ENCODE results near the gene DIPK1A. TPM values are rescaled to one million over a fixed set of nuclear protein-coding genes. Genes with fewer than 3 reads are reported as not detected.

Gene DIPK1A
- total RNA-seq, 2 donors from 2014 or later: 10.8 to 18.3 TPM

- Histone ChIP-seq H3K36me3 (no peaks in the 10 kb centered on the region), H3K4me3 (no peak overlapping the region), H3K27me3 (replicated peaks; ENCODE audit: insufficient read depth) (no peaks in the 10 kb centered on the region), H3K9me3 (no peaks in the 10 kb centered on the region), H3K27ac (no peak overlapping the region), H3K4me1 (ENCODE audit: control insufficient read depth in 1 of 2, low read depth in 2 of 2) (peaks cover under 1 to 6% of the 10 kb centered on the region in 2 donors)
- ATAC-seq (ENCODE audit: insufficient number of reproducible peaks, low FRiP score, low read depth) (no peak), DNase-seq (ENCODE audit: low spot score) (no peak)
- no peak for TF ChIP-seq CTCF (IDR thresholded peaks at IDR 0.05)
Observed at GRCh38 chr1:92995441-92996430, 34.5 kb upstream of the DIPK1A start.

GRCh38 chr1:92994105-92994712 is 32.9 kb upstream of the DIPK1A start:
- H3K9me3 ChIP-seq: no peaks in the 10 kb centered on the region
- H3K27me3 ChIP-seq (replicated peaks; ENCODE audit: insufficient read depth): no peaks in the 10 kb centered on the region
- DNase-seq (ENCODE audit: low spot score) (peak; percentile 67), ATAC-seq (ENCODE audit: insufficient number of reproducible peaks, low FRiP score, low read depth) (no peak)
- peak; percentile 85 for TF ChIP-seq CTCF (IDR thresholded peaks at IDR 0.05)
- H3K36me3 ChIP-seq: no peaks in the 10 kb centered on the region
- H3K4me1 ChIP-seq (ENCODE audit: control insufficient read depth in 1 of 2, low read depth in 2 of 2): peaks cover 0 to 7% of the 10 kb centered on the region in 2 donors
- no peak overlapping the region for H3K4me3 ChIP-seq
- H3K27ac ChIP-seq: no peak overlapping the region

GRCh38 chr1:92993581-92993980 is 32.3 kb upstream of the DIPK1A start:
- Histone ChIP-seq H3K27me3 (replicated peaks; ENCODE audit: insufficient read depth) (no peaks in the 10 kb centered on the region), H3K9me3 (no peaks in the 10 kb centered on the region), H3K4me1 (ENCODE audit: control insufficient read depth in 1 of 2, low read depth in 2 of 2) (peaks cover 0 to 7% of the 10 kb centered on the region in 2 donors), H3K27ac (no peak overlapping the region), H3K36me3 (no peaks in the 10 kb centered on the region), H3K4me3 (no peak overlapping the region)
- TF ChIP-seq CTCF (IDR thresholded peaks at IDR 0.05): no peak
- ATAC-seq (ENCODE audit: insufficient number of reproducible peaks, low FRiP score, low read depth) (no peak), DNase-seq (ENCODE audit: low spot score) (no peak)

- no peaks in the 10 kb centered on the region for H3K9me3 ChIP-seq
- no peaks in the 10 kb centered on the region for H3K27me3 ChIP-seq (replicated peaks; ENCODE audit: insufficient read depth)
- no peak for DNase-seq (ENCODE audit: low spot score)
- H3K36me3 ChIP-seq: no peaks in the 10 kb centered on the region
- no peak for TF ChIP-seq CTCF (IDR thresholded peaks at IDR 0.05)
- no peak for ATAC-seq (ENCODE audit: insufficient number of reproducible peaks, low FRiP score, low read depth)
- H3K4me1 ChIP-seq (ENCODE audit: control insufficient read depth in 1 of 2, low read depth in 2 of 2): peaks cover 0 to 7% of the 10 kb centered on the region in 2 donors
- H3K27ac ChIP-seq: no peak overlapping the region
- H3K4me3 ChIP-seq: no peak overlapping the region
Observed at GRCh38 chr1:92992877-92993276, 31.6 kb upstream of the DIPK1A start.

- ATAC-seq (ENCODE audit: insufficient number of reproducible peaks, low FRiP score, low read depth) (no peak), DNase-seq (ENCODE audit: low spot score) (no peak)
- no peak overlapping the region for H3K4me3 ChIP-seq
- H3K9me3 ChIP-seq: no peaks in the 10 kb centered on the region
- no peaks in the 10 kb centered on the region for H3K27me3 ChIP-seq (replicated peaks; ENCODE audit: insufficient read depth)
- TF ChIP-seq CTCF (IDR thresholded peaks at IDR 0.05): no peak
- no peaks in the 10 kb centered on the region for H3K36me3 ChIP-seq
- H3K4me1 ChIP-seq (ENCODE audit: control insufficient read depth in 1 of 2, low read depth in 2 of 2): peaks cover 0 to 7% of the 10 kb centered on the region in 2 donors
- no peak overlapping the region for H3K27ac ChIP-seq
Observed at GRCh38 chr1:92992054-92992453, 30.8 kb upstream of the DIPK1A start.

Measured in thoracic aorta (tissue), 2 donors.